AG09309 (cell line): ENCODE data around the gene DNAH3.

Experiments used
- DNase-seq: peaks from one replicate; pipeline ENCODE4 v3.0.0-alpha.2; 2010; ENCODE audit warnings: low read depth
- H3K4me3 ChIP-seq: 2 replicates; pipeline ENCODE4 v1.5.1; 2011; ENCODE audit warnings: mild to moderate bottlenecking, low read depth, low read length, moderate library complexity; ENCODE audit not compliant: control insufficient read depth
- TF ChIP-seq, protein P1 (sequence below): IDR thresholded peaks from 2 replicates; pipeline ENCODE4 v1.5.1; 2011; ENCODE audit warnings: mild to moderate bottlenecking, low read depth, low read length, inconsistent platforms; ENCODE audit not compliant: insufficient read depth, control insufficient read depth; ENCODE audit errors: missing control alignments

The DNAH3 gene

DNA sequence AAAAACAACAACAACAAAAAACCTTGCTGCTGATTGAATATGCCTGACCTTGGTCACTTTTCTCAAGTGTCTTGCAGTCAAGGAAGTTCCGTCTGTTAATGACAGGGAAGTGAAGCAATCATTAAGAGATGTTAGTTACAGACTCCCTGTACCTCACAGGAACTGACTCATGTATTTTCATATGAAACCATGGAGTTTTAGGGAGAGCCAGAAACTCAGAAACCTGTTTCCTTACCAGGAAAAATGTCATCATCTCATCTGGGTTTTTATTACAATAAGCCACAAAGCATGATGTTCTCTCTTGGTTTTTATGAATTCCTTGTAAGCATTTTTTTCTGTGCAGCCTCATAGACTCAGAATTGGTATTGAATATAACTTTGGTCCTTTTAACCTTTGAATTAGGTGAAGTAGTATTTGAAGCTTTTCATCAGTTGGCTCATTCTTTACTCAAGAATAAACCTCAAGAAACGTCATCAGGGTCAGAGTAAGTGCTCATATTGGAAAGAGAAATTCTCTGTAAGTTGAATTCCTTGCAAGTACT, 239.8 kb downstream of the DNAH3 start:
- H3K4me3 ChIP-seq: no peak overlapping the region
- DNase-seq: peak; percentile 93
- TF ChIP-seq, protein P1, sequence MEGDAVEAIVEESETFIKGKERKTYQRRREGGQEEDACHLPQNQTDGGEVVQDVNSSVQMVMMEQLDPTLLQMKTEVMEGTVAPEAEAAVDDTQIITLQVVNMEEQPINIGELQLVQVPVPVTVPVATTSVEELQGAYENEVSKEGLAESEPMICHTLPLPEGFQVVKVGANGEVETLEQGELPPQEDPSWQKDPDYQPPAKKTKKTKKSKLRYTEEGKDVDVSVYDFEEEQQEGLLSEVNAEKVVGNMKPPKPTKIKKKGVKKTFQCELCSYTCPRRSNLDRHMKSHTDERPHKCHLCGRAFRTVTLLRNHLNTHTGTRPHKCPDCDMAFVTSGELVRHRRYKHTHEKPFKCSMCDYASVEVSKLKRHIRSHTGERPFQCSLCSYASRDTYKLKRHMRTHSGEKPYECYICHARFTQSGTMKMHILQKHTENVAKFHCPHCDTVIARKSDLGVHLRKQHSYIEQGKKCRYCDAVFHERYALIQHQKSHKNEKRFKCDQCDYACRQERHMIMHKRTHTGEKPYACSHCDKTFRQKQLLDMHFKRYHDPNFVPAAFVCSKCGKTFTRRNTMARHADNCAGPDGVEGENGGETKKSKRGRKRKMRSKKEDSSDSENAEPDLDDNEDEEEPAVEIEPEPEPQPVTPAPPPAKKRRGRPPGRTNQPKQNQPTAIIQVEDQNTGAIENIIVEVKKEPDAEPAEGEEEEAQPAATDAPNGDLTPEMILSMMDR: no peak

DNA sequence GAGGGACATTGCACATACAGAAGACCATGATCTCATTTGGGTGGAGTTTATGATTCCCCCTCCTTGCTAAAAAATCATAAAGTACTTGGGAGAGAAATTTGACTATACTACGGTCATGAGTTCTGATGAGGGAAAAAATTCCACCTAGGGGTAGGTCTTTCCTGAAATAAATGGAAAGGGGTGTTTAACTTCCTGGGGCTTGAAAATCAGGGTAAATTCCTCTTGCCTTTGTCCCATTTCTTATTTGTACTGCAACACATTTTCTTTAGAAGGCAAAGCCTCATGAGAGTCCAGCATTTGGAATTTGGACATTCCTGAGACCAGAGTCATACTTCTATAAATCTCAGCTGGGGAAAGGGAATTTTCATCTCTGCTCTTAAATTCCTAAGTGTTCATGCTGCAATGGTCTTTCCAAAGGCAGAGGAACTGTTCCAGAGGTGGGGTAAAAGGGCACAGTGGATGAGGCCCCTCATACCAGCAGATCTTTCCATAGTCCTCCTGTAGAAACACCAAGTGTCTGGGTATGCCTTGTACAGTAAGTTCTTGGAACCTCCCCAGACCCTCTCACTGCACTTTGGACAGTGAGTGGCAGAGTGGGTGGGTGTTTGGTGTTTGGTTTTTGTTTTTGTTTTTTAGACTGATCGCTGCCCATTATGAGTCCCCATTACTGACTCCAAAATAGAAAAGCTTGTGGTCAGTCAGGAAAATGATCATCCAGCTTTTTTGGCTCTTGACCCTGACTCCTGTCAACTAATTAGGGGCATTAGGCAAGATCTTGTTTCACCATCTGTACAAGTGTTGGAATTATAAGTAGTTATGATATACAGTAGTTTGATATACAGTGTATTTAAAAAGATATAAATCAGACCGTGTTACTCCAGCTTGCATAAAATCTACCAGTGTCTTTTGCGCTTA, 244.0 kb downstream of the DNAH3 start:
- no peak overlapping the region for H3K4me3 ChIP-seq
- TF ChIP-seq, protein P1: no peak
- DNase-seq: peak; percentile 78

DNA sequence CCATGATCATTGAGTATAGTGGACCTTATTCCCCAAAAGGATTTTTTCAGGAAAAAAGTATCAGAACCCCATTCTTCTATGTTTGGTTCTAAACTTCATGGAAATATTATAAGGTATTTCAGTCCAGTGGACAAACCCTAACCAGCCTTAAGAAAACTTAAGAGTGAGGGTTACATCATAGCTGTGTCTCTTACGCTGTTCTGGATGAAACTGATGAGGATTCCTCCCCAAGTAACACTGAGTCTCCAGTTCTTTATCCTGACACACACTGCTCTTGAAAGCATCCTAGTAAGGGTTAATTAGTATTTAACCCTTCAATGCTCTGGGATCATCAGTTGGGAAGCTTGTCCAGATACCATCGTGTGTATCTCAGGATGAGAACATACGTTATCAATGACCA, 245.1 kb downstream of the DNAH3 start:
- no peak for DNase-seq
- TF ChIP-seq, protein P1: no peak
- H3K4me3 ChIP-seq: no peak overlapping the region

DNA sequence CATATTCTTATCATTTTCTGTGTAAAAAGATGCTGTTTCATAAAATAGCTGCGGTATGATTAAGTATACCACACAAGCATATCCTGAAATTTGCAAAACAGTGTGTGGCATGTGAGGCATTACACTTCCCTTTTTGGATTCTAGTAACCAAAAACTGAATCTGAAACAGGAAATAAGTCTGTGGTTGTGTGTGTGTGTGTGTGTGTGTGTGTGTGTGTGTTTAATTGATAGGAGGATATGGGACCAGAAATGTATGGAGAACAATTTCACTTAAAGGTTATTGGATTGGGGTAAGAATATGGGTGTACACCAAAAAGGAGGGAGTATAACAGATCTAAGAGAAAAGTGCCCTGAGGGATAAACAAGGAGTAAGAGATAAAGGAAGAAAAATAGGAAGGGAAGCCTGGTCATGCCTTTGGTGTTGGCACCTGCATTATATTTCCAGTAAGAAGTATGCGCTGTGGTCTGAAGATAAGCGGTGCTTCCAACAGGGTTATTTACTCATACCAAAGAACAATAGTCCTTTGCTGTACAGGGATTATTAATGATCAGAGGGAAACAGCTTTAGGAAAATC, 246.1 kb downstream of the DNAH3 start:
- H3K4me3 ChIP-seq: no peak overlapping the region

GRCh38 chr16:20903899-20904506, 246.6 kb downstream of the DNAH3 start:
- TF ChIP-seq, protein P1: no peak
- no peak overlapping the region for H3K4me3 ChIP-seq
- DNase-seq: no peak

More for the DNA sequence above, 246.1 kb downstream of the DNAH3 start:
- TF ChIP-seq, protein P1: no peak
- peak; percentile 63 for DNase-seq

DNA sequence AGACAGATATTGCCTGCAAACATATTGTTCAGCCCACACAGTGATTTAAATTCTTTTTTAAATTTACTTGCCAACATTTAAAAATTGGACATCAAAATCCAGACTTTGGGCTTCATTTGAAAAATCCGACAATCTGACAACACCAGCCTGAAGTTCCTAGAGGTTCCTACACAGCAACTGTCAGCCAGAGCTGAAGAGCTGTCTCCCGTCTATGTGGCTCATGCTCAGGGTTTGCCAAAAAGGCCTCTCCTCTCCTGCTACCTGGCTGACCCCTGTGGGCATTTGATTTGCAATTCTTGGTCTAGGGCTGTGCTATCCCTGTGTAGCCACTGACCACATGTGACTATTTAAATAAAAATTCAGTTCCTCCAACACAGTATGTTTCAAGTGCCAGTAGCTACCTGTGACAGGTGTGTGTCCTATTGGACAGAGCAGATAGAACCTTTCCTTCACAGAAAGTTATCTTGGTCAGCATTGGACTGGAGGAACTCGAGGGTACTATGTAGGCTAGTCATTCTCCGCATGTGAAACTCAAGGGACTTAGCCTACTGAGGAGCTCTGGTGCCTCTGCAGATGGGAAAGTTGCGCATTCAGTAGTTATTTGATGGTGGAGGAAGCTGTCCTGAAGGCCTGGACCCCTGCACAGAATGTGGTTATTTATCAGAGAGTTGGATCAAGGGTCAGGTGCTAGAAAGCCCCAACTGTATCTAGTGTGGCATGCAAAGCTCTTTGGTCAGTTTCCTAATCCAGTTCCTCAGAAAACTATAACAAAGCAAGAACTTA, 247.3 kb downstream of the DNAH3 start:
- H3K4me3 ChIP-seq: no peak overlapping the region

More for the DNA sequence above, 247.3 kb downstream of the DNAH3 start:
- TF ChIP-seq, protein P1: no peak
- no peak for DNase-seq
